ENCODE results near the gene SCAMP4.

GRCh38 chr19:1865172-1866010 lies 39.8 kb upstream of the SCAMP4 start:
- TF ChIP-seq CTCF (IDR thresholded peaks at IDR 0.05; ENCODE audit: low read depth, low read length) (no peak), EZH2phosphoT487 (IDR thresholded peaks at IDR 0.05; ENCODE audit: low read depth) (no peak)

Data from OCI-LY3 (cell line).